Esophagus squamous epithelium (tissue), 4 donors: ENCODE results near the gene RBM33.

Source experiments
- CTCF ChIP-seq, 6 experiments: fragments of 450-650 bp in 4 of 6; fragments of 200-600 bp in 2 of 6; sonication (generic) in 2 of 6; IDR thresholded peaks; one replicate each; pipeline ENCODE4 v1.5.1; 2016 to 2019; ENCODE audit warnings: antibody characterized with exemption in 6 of 6, mild to moderate bottlenecking in 4 of 6, moderate library complexity in 4 of 6
- POLR2A ChIP-seq, 4 donors: fragments of 450-650 bp; IDR thresholded peaks; one replicate each; pipeline ENCODE4 v1.6.1; 2017; ENCODE audit warnings: antibody characterized with exemption in 4 of 4, mild to moderate bottlenecking in 4 of 4, moderate library complexity in 3 of 4

GRCh38 chr7:155785536-155785935, 141.1 kb downstream of the RBM33 start:
- TF ChIP-seq POLR2A (IDR thresholded peaks at IDR 0.05) (no peak), CTCF (IDR thresholded peaks at IDR 0.05) (no peak)
